Erythroblast (primary cell): ENCODE measurements around the gene PLAC1.

ENCODE experiments used
- GATA1 ChIP-seq: IDR thresholded peaks from 2 replicates; pipeline ENCODE4 v1.6.1; 2011; ENCODE audit warnings: low read depth, mild to moderate bottlenecking, control low read depth, low read length, moderate library complexity
- POLR2A ChIP-seq: IDR thresholded peaks from 2 replicates; pipeline ENCODE4 v1.6.1; 2011; ENCODE audit warnings: mild to moderate bottlenecking, low read length

GRCh38 chrX:134548257-134549201 is 109.7 kb downstream of the PLAC1 start:
- TF ChIP-seq POLR2A (no peak), GATA1 (no peak)
